Colonic mucosa (tissue), 4 donors: ENCODE data around the gene CRELD2. TPM values are rescaled to one million over a fixed set of nuclear protein-coding genes. Genes with fewer than 3 reads are reported as not detected.
A peak's percentile ranks its signal among the peaks of the same experiment; 100 is the strongest.

Source experiments
- DNase-seq: peaks from one replicate; pipeline ENCODE4 v3.0.0-alpha.2; 2020
- H3K27ac ChIP-seq: fragments of 200-600 bp; one replicate; pipeline ENCODE4 v1.8.0; 2021
- H3K27me3 ChIP-seq: fragments of 200-600 bp; one replicate; pipeline ENCODE4 v1.8.0; 2021
- H3K36me3 ChIP-seq: fragments of 200-600 bp; one replicate; pipeline ENCODE4 v1.8.0; 2021
- H3K4me1 ChIP-seq: fragments of 200-600 bp; one replicate; pipeline ENCODE4 v1.8.0; 2021; ENCODE audit warnings: mild to moderate bottlenecking
- H3K4me3 ChIP-seq: fragments of 200-600 bp; one replicate; pipeline ENCODE4 v1.8.0; 2021
- H3K9ac ChIP-seq, 2 donors: one replicate each; pipeline ENCODE4 v1.7.0; 2013; ENCODE audit warnings: control low read depth in 2 of 2, low read depth in 2 of 2, low read length in 2 of 2
- H3K9me3 ChIP-seq: fragments of 200-600 bp; one replicate; pipeline ENCODE4 v1.8.0; 2021
- CTCF ChIP-seq: fragments of 200-600 bp; IDR thresholded peaks from one replicate; pipeline ENCODE4 v1.8.0; 2022; ENCODE audit warnings: antibody characterized with exemption, mild to moderate bottlenecking
- intact Hi-C: fragments of 100-400 bp; cut with DNase I; formaldehyde crosslinking; loops from one replicate; pipeline ENCODE4 v1.14.1; 2022
- total RNA-seq, 2 donors: library from RNA; stranded (reverse); fragmentation: NEBNext Ultra II Directional in 1 of 2; extraction: Animal tissue kit (Norgen Biotek cat#: 25700) in 1 of 2; gene quantifications; one replicate each; pipeline ENCODE4 v1.2.1, GENCODE V29; 2021
- donor health status: healthy.
- donor health status: DM: no; HTN: no; CAD: no.
- donor health status: DM: no; HTN: no; CAD: no.

CRELD2 gene
- total RNA-seq, 2 donors from 2014 or later = 43.6 to 133 TPM

GRCh38 chr22:49872347-49872746 lies 46.1 kb upstream of the CRELD2 start:
- no peak overlapping the region for H3K4me3 ChIP-seq
- no peaks in the 10 kb centered on the region for H3K36me3 ChIP-seq
- no peak overlapping the region for H3K27ac ChIP-seq
- no peak for TF ChIP-seq CTCF
- no peak overlapping the region for H3K9ac ChIP-seq
- DNase-seq = no peak
- no peaks in the 10 kb centered on the region for H3K4me1 ChIP-seq
- intact Hi-C loops = no loop called here
- no peaks in the 10 kb centered on the region for H3K27me3 ChIP-seq
- H3K9me3 ChIP-seq = no peaks in the 10 kb centered on the region

GRCh38 chr22:49873228-49873940 lies 45.0 kb upstream of the CRELD2 start:
- intact Hi-C loops = no loop called here
- Histone ChIP-seq H3K27me3 (no peaks in the 10 kb centered on the region), H3K36me3 (no peaks in the 10 kb centered on the region), H3K27ac (no peak overlapping the region), H3K9me3 (no peaks in the 10 kb centered on the region), H3K4me3 (no peak overlapping the region), H3K9ac (no peak overlapping the region), H3K4me1 (no peaks in the 10 kb centered on the region)
- no peak for TF ChIP-seq CTCF
- DNase-seq = no peak

GRCh38 chr22:49877642-49878041 lies 40.8 kb upstream of the CRELD2 start:
- no peaks in the 10 kb centered on the region for H3K4me1 ChIP-seq
- H3K9me3 ChIP-seq = no peaks in the 10 kb centered on the region
- no peak for TF ChIP-seq CTCF
- H3K27me3 ChIP-seq = no peaks in the 10 kb centered on the region
- no peak overlapping the region for H3K9ac ChIP-seq
- DNase-seq = no peak
- no peak overlapping the region for H3K4me3 ChIP-seq
- H3K36me3 ChIP-seq = no peaks in the 10 kb centered on the region
- no peak overlapping the region for H3K27ac ChIP-seq
- intact Hi-C loops = no loop called here

- TF ChIP-seq CTCF = no peak
- no peak for DNase-seq
- Histone ChIP-seq H3K4me3 (no peak overlapping the region), H3K9me3 (no peaks in the 10 kb centered on the region), H3K9ac (no peak overlapping the region), H3K36me3 (no peaks in the 10 kb centered on the region), H3K27ac (no peak overlapping the region), H3K27me3 (no peaks in the 10 kb centered on the region), H3K4me1 (no peaks in the 10 kb centered on the region)
- intact Hi-C loops = no loop called here
Observed at GRCh38 chr22:49878206-49878605, 40.2 kb upstream of the CRELD2 start.

- no peak for DNase-seq
- TF ChIP-seq CTCF = no peak
- H3K9ac ChIP-seq = peak overlapping the region in 1 of 2 donors; percentile 1
- no peaks in the 10 kb centered on the region for H3K27me3 ChIP-seq
- H3K9me3 ChIP-seq = no peaks in the 10 kb centered on the region
- intact Hi-C loops = no loop called here
- H3K4me3 ChIP-seq = no peak overlapping the region
- no peaks in the 10 kb centered on the region for H3K4me1 ChIP-seq
- no peak overlapping the region for H3K27ac ChIP-seq
- H3K36me3 ChIP-seq = no peaks in the 10 kb centered on the region
Observed at GRCh38 chr22:49879871-49880270, 38.6 kb upstream of the CRELD2 start.
